SK-N-MC (cell line): Measurements from ENCODE around the gene CDH4.

Source experiments
- EZH2 ChIP-seq: fragments of 200-600 bp; sonication (generic); IDR thresholded peaks from one replicate; pipeline ENCODE4 v1.6.1; 2017; ENCODE audit warnings: antibody characterized with exemption
- FOXP2 ChIP-seq: optimal IDR thresholded peaks from 2 replicates; pipeline ENCODE3; 2011; ENCODE audit warnings: mild to moderate bottlenecking, moderate library complexity; ENCODE audit not compliant: insufficient read depth; ENCODE audit errors: extremely low read length, control extremely low read depth
- POLR2AphosphoS5 ChIP-seq: IDR thresholded peaks from 2 replicates; pipeline ENCODE4 v1.6.1; 2012; ENCODE audit warnings: mild to moderate bottlenecking, low read depth, low read length, borderline replicate concordance

DNA sequence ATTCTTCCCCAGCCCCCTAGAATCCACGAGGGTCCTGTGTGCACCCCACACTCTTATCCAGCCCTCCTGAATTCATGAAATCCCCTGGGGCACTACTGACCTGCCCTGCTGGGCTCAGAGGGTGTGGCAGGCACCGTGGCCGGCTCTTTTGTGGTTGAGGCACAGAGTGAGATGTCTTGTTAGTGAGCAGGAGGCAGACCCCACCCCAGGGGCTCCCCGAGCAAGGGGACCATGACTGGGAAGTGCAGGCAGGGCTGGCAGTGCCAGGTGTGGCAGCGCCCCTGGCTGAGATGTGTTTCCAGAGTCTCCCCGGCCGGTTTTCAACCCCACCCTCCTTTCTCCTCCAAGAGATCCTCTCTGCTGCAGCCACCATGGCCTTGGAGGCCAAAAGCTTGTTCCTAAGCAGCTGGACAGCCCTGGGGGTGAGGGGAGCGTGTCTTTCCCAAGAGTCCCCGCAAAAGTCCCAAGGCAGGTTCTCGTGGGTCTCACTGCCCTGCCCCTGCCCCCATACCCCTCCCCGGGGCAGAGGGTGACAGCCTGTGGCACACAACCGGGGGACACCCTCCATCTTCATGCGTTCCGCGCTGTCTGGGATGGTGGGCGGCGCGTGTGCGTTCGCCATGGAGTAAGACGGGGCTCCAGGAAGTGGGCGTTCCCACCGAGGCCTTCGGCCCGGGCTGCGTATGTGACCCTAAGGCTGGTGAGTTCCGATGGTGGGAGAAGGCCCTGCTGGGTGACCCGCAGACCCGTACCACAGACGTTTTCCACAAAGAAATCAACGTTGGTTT is 604.8 kb downstream of the CDH4 start:
- no peak for TF ChIP-seq EZH2
- TF ChIP-seq POLR2AphosphoS5, result no peak
- no peak for TF ChIP-seq FOXP2
